HepG2 (cell line): Measurements from ENCODE around the gene PPP1R12C. TPM values are rescaled to one million over a fixed set of nuclear protein-coding genes. Genes with fewer than 3 reads are reported as not detected.
A peak's percentile ranks its signal among the peaks of the same experiment; 100 is the strongest.

Source experiments
- ARHGAP35 ChIP-seq: sonication (generic); formaldehyde crosslinking; IDR thresholded peaks from 2 replicates; pipeline ENCODE4 v1.9.0; 2022; ENCODE audit warnings: mild to moderate bottlenecking, inconsistent platforms, moderate library complexity, missing genetic modification reagents, borderline replicate concordance
- ELK4 ChIP-seq: sonication (generic); formaldehyde crosslinking; IDR thresholded peaks from 2 replicates; pipeline ENCODE4 v1.9.0; 2021; ENCODE audit warnings: missing genetic modification reagents, borderline replicate concordance
- MED1 ChIP-seq: sonication (generic); formaldehyde crosslinking; IDR thresholded peaks from 2 replicates; pipeline ENCODE4 v1.4.0; 2020; ENCODE audit warnings: missing genetic modification reagents
- PHF8 ChIP-seq: sonication (generic); formaldehyde crosslinking; IDR thresholded peaks from 2 replicates; pipeline ENCODE4 v1.5.0; 2020; ENCODE audit warnings: missing genetic modification reagents
- PPARG ChIP-seq: conservative IDR thresholded peaks from 2 replicates; pipeline ENCODE4 v1.6.1; 2016; ENCODE audit warnings: missing biosample characterization, missing genetic modification reagents
- RBFOX2 ChIP-seq: fragments of 200-400 bp; formaldehyde crosslinking; IDR thresholded peaks from 2 replicates; pipeline ENCODE4 v1.6.1; 2017; ENCODE audit warnings: low read depth, mild to moderate bottlenecking, low read length
- SATB2 ChIP-seq: sonication (generic); formaldehyde crosslinking; IDR thresholded peaks from 2 replicates; pipeline ENCODE4 v1.5.0; 2020; ENCODE audit warnings: missing genetic modification reagents
- SIX4 ChIP-seq: sonication (generic); formaldehyde crosslinking; IDR thresholded peaks from 2 replicates; pipeline ENCODE4 v1.4.0; 2020; ENCODE audit warnings: missing genetic modification reagents
- SKI ChIP-seq: fragments of 450-650 bp; IDR thresholded peaks from one replicate; pipeline ENCODE4 v1.6.1; 2018; ENCODE audit warnings: mild to moderate bottlenecking; ENCODE audit not compliant: partially characterized antibody
- SMAD1 ChIP-seq: sonication (generic); formaldehyde crosslinking; IDR thresholded peaks from 2 replicates; pipeline ENCODE4 v1.4.0; 2020; ENCODE audit warnings: missing genetic modification reagents, low read depth, mild to moderate bottlenecking, borderline replicate concordance
- SNAPC4 ChIP-seq: sonication (generic); formaldehyde crosslinking; IDR thresholded peaks from 2 replicates; pipeline ENCODE4 v1.4.0; 2020; ENCODE audit warnings: mild to moderate bottlenecking, missing genetic modification reagents
- ZBTB2 ChIP-seq: sonication (generic); formaldehyde crosslinking; IDR thresholded peaks from 2 replicates; pipeline ENCODE4 v1.8.0; 2022; ENCODE audit warnings: low read depth, missing genetic modification reagents
- ZNF263 ChIP-seq: sonication (generic); formaldehyde crosslinking; IDR thresholded peaks from 2 replicates; pipeline ENCODE4 v1.4.0; 2020; ENCODE audit warnings: missing genetic modification reagents
- ZNF335 ChIP-seq: sonication (generic); formaldehyde crosslinking; IDR thresholded peaks from 2 replicates; pipeline ENCODE4 v1.4.0; 2020; ENCODE audit warnings: missing genetic modification reagents
- ZNF740 ChIP-seq: sonication (generic); formaldehyde crosslinking; IDR thresholded peaks from 2 replicates; pipeline ENCODE4 v1.4.0; 2020; ENCODE audit warnings: missing genetic modification reagents
- ZNF784 ChIP-seq: sonication (generic); formaldehyde crosslinking; IDR thresholded peaks from 2 replicates; pipeline ENCODE4 v1.5.1; 2020; ENCODE audit warnings: missing genetic modification reagents, mild to moderate bottlenecking, borderline replicate concordance
- polyA plus RNA-seq, 8 experiments: library from polyadenylated mRNA; depleted of rRNA in 3 of 8; stranded (reverse) in 7 of 8; unstranded in 1 of 8; fragments of >200 nt; fragmentation: Illumina TruSeq in 4 of 8; extraction: Trizol in 4 of 8; gene quantifications; 2 replicates each; pipeline versions ENCODE4 v1.2.1 to v1.2.3, GENCODE V29; 2011 to 2016; ENCODE audit warnings: low read depth in 4 of 8, missing spikeins in 1 of 8, mixed read lengths in 1 of 8; ENCODE audit not compliant: insufficient read depth in 1 of 8
- total RNA-seq, 5 experiments: library from RNA; depleted of rRNA; stranded (reverse); fragments of >200 nt; fragmentation: Illumina TruSeq; extraction: Trizol; gene quantifications; 2 replicates each; pipeline ENCODE4 v1.2.3, GENCODE V29; 2016; ENCODE audit warnings: low read depth in 1 of 5
- TF ChIP-seq, protein P1 (sequence below): sonication (generic); formaldehyde crosslinking; IDR thresholded peaks from 2 replicates; pipeline ENCODE4 v1.5.0; 2020; ENCODE audit warnings: mild to moderate bottlenecking, missing genetic modification reagents, moderate library complexity

PPP1R12C gene
- total and polyA plus RNA-seq, 2 of the 13 experiments (the other 11 are each of a cell fraction or from before 2014, with no cell fraction given): 29.7 to 30.3 TPM

DNA sequence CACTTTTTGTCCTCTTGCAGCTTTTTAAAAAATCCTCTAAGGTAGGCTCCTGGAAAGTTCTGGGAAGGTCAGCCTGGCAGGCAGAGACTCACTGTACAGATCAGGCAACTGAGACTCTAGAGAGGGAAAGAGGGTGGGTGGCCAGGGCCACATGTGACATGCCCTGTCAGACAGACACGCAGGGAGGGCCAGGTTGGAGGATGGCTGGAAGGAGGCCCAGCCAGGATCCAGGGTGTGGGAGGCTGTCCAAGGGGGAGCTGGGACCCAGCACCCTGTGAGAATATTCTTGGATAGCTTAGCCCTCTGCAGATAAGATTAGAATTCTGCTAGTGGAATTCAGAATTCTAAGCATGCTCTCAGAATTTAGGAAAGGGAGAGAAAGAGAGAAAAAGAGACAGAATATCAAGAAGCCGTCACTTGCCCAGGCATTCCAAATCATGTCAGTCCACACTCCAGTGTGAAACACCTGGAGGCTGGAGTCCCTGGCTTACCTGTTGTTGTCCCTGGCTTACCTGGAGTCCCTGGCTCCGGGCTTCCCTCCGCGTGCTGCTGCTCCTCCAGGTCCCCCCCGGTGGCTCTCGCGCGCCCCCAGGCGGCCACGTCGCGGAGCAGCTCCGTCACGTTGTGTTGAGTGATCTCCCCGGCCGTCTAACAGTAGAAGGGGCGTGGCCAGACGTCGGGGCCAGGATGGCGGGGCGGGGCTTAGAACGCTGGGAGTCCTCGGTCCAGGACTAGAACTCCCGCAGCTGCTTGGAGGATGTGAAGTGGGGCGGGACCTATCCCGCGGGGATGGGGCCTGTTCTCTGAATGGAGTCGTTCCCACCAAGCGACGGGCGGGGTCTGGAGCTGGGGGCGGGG is 42.9 kb upstream of the PPP1R12C start (continued):
- TF ChIP-seq, protein P1, sequence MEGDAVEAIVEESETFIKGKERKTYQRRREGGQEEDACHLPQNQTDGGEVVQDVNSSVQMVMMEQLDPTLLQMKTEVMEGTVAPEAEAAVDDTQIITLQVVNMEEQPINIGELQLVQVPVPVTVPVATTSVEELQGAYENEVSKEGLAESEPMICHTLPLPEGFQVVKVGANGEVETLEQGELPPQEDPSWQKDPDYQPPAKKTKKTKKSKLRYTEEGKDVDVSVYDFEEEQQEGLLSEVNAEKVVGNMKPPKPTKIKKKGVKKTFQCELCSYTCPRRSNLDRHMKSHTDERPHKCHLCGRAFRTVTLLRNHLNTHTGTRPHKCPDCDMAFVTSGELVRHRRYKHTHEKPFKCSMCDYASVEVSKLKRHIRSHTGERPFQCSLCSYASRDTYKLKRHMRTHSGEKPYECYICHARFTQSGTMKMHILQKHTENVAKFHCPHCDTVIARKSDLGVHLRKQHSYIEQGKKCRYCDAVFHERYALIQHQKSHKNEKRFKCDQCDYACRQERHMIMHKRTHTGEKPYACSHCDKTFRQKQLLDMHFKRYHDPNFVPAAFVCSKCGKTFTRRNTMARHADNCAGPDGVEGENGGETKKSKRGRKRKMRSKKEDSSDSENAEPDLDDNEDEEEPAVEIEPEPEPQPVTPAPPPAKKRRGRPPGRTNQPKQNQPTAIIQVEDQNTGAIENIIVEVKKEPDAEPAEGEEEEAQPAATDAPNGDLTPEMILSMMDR: peak; percentile 98
- TF ChIP-seq ARHGAP35 (CRISPR knock-in tag): no peak
- TF ChIP-seq PHF8 (CRISPR knock-in tag): 0 out of 2 replicates have a peak, but pooled peaks have one; percentile 22
- TF ChIP-seq SNAPC4 (CRISPR knock-in tag): no peak
- TF ChIP-seq SIX4 (CRISPR knock-in tag): no peak
- TF ChIP-seq ZNF784 (CRISPR knock-in tag): no peak
- TF ChIP-seq ZNF335 (CRISPR knock-in tag): no peak
- no peak for TF ChIP-seq SATB2 (CRISPR knock-in tag)
- TF ChIP-seq MED1 (CRISPR knock-in tag): no peak
- TF ChIP-seq ELK4: no peak
- TF ChIP-seq ZBTB2: no peak
- peak; percentile 33 for TF ChIP-seq SKI
- peak; percentile 66; the same call in 1 of the 2 replicates for TF ChIP-seq ZNF740 (CRISPR knock-in tag)
- TF ChIP-seq ZNF263 (CRISPR knock-in tag): peak; percentile 83
- no peak for TF ChIP-seq PPARG (CRISPR knock-in tag)
- TF ChIP-seq RBFOX2: no peak
- TF ChIP-seq SMAD1: no peak
